GM12878 (cell line): ENCODE data around the gene FAM156A. TPM values are rescaled to one million over a fixed set of nuclear protein-coding genes. Genes with fewer than 3 reads are reported as not detected.

ENCODE experiments used
- ATAC-seq: fragments of 200-7000 bp; cut with Tn5 transposase; 3 replicates; pipeline ENCODE4 v1.9.1; 2020; ENCODE audit warnings: mild to moderate bottlenecking, moderate library complexity
- BruUV-seq: library from RNA; stranded (reverse); fragments of 400-500 nt; replicated peaks from 2 replicates; lab custom pipeline; 2021; lab: Mats Ljungman, UMichigan
- CTCF ChIA-PET: fragments of 300-600 bp; sonication (Branson Sonifier 250); formaldehyde crosslinking; extraction: SDS; loops from one replicate; lab custom pipeline; 2021; ENCODE audit warnings: inconsistent platforms; lab: Yijun Ruan, JAX
- POLR2A ChIA-PET: fragments of 350-600 bp; formaldehyde crosslinking; extraction: SDS; loops from one replicate; lab custom pipeline; 2021; ENCODE audit warnings: inconsistent platforms; lab: Charles Lee
- RAD21 ChIA-PET: fragments of 300-600 bp; sonication (Branson Sonifier 250); formaldehyde crosslinking; loops from one replicate; lab custom pipeline; 2023; ENCODE audit warnings: antibody characterized with exemption; ENCODE audit not compliant: unreplicated experiment; lab: Charles Lee
- SMC1A ChIA-PET: fragments of 300-600 bp; sonication (Branson Sonifier 250); formaldehyde crosslinking; loops from one replicate; lab custom pipeline; 2023; ENCODE audit not compliant: unreplicated experiment, uncharacterized antibody; lab: Charles Lee
- DNase-seq: peaks from one replicate; pipeline ENCODE4 v3.0.0-alpha.2; 2011; ENCODE audit warnings: low read depth, low spot score
- FAIRE-seq: peaks from 3 replicates; lab custom pipeline; 2011; peaks lifted over from hg19 to GRCh38; lab: Jason Lieb, UNC
- H2AFZ ChIP-seq: 2 replicates; pipeline ENCODE4 v1.6.0; 2011; ENCODE audit warnings: low read depth, low read length, control low read depth; ENCODE audit not compliant: control insufficient read depth
- H3K27ac ChIP-seq: 2 replicates; pipeline ENCODE4 v1.5.1; 2011; ENCODE audit warnings: control low read depth; ENCODE audit not compliant: control insufficient read depth, insufficient read depth
- H3K27me3 ChIP-seq, 2 experiments: replicated peaks in 1 of 2; 2 replicates each; pipeline versions ENCODE4 v1.6.0 to v1.6.1; 2011; ENCODE audit warnings: low read length in 1 of 2; ENCODE audit not compliant: control insufficient read depth in 2 of 2, insufficient read depth in 2 of 2
- H3K36me3 ChIP-seq, 2 experiments: 2 replicates each; pipeline ENCODE4 v1.5.1; 2011; ENCODE audit warnings: low read length in 1 of 2; ENCODE audit not compliant: control insufficient read depth in 2 of 2, insufficient read depth in 2 of 2
- H3K4me1 ChIP-seq: 2 replicates; pipeline ENCODE4 v1.6.1; 2011; ENCODE audit warnings: mild to moderate bottlenecking, low read length, moderate library complexity, mixed read lengths; ENCODE audit not compliant: control insufficient read depth, insufficient read depth
- H3K4me2 ChIP-seq: 2 replicates; pipeline ENCODE4 v1.6.0; 2011; ENCODE audit warnings: control low read depth; ENCODE audit not compliant: control insufficient read depth, insufficient read depth
- H3K4me3 ChIP-seq: fragments of 200-600 bp; sonication (generic); 2 replicates; pipeline ENCODE4 v1.5.1; 2016
- H3K79me2 ChIP-seq: 2 replicates; pipeline ENCODE4 v1.6.0; 2011; ENCODE audit warnings: low read length; ENCODE audit not compliant: control insufficient read depth, insufficient read depth
- H3K9ac ChIP-seq: 2 replicates; pipeline ENCODE4 v1.8.0; 2011; ENCODE audit warnings: low read length, control low read depth, mixed read lengths; ENCODE audit not compliant: control insufficient read depth, insufficient read depth
- H3K9me3 ChIP-seq: replicated peaks from 3 replicates; pipeline ENCODE4 v1.5.1; 2011; ENCODE audit warnings: mild to moderate bottlenecking, low read length; ENCODE audit not compliant: control insufficient read depth, insufficient read depth
- H4K20me1 ChIP-seq: 2 replicates; pipeline ENCODE4 v1.6.0; 2011; ENCODE audit not compliant: control insufficient read depth, insufficient read depth
- CBX5 ChIP-seq: sonication (generic); IDR thresholded peaks from 2 replicates; pipeline ENCODE4 v1.6.1; 2016; ENCODE audit warnings: low read depth, moderate library complexity, mild to moderate bottlenecking, inconsistent platforms
- ZNF687 ChIP-seq: fragments of 450-650 bp; IDR thresholded peaks from 2 replicates; pipeline ENCODE4 v1.6.1; 2017; ENCODE audit warnings: mild to moderate bottlenecking, moderate library complexity
- WGBS: methylation state at CpG from one replicate; pipeline ENCODE4 v1.1.6; 2016; ENCODE audit warnings: low lambda C conversion rate; ENCODE audit not compliant: insufficient replicate concordance, insufficient coverage; ENCODE audit errors: missing lambda C conversion rate; 5-methylcytosine and 5-hydroxymethylcytosine counted together
- in situ Hi-C: fragments of 300-500 bp; cut with MboI; formaldehyde crosslinking; loops from 9 replicates; pipeline ENCODE4 v1.14.3; 2018; ENCODE audit warnings: mixed read lengths
- intact Hi-C: fragments of 100-400 bp; cut with micrococcal nuclease; formaldehyde crosslinking; loops from one replicate; pipeline ENCODE4 v1.14.2; 2022; ENCODE audit not compliant: unreplicated experiment
- polyA plus RNA-seq, 11 experiments: library from polyadenylated mRNA; depleted of rRNA in 4 of 11; unstranded in 6 of 11; stranded (reverse) in 5 of 11; fragments of >200 nt; fragmentation: Nextera tagmentation in 4 of 11; fragmentation: Illumina TruSeq in 1 of 11; extraction: Ambion mirVana in 4 of 11; extraction: Trizol in 1 of 11; gene quantifications; 1 replicate in 1 of 11; 2 replicates in 10 of 11; pipeline versions ENCODE4 v1.2.1 to v1.2.3, GENCODE V29; 2011 to 2016; ENCODE audit warnings: inconsistent platforms in 2 of 11, missing spikeins in 2 of 11, low read depth in 1 of 11
- total RNA-seq, 4 experiments: library from RNA; depleted of rRNA in 3 of 4; stranded (reverse); fragments of >200 nt in 3 of 4; fragmentation: Illumina TruSeq in 1 of 4; extraction: Trizol in 1 of 4; gene quantifications; 2 replicates each; pipeline versions ENCODE4 v1.2.1 to v1.2.3, GENCODE V29; 2013 to 2021

Gene FAM156A
- total and polyA plus RNA-seq, 10 of the 15 experiments (the other 5 are each of a cell fraction or from before 2014, with no cell fraction given): 2.9 to 25.2 (median 16.3) TPM

GRCh38 chrX:52995987-52996331 lies 37.6 kb upstream of the FAM156A start:
- H3K79me2 ChIP-seq: peaks cover 8% of the 10 kb centered on the region
- peak; percentile 7 for ATAC-seq
- intact Hi-C loops: no loop called here

More at GRCh38 chrX:52995987-52996331, 37.6 kb upstream of the FAM156A start:
- Histone ChIP-seq H3K4me1 (no peaks in the 10 kb centered on the region), H3K4me3 (peak overlapping the region; percentile 16; the same call in 1 of the 2 replicates), H3K9me3 (no peaks in the 10 kb centered on the region), H3K27me3 (no peaks in the 10 kb centered on the region)
- ChIA-PET POLR2A (interaction anchor here (1.1 to 1.6 kb wide), 2 partner anchors 8 to 72 kb away, joined by 3 read pairs; no protein-coding TSS in a partner anchor), CTCF (interaction anchor here (0.8 to 2.2 kb wide), 5 partner anchors 10 to 420 kb away, joined by 3 to 9 read pairs (median 4); no protein-coding TSS in a partner anchor)
- in situ Hi-C loops: loop anchor here (25.0 kb wide), 2 partner anchors 409 to 659 kb away; no protein-coding TSS in a partner anchor
- WGBS: 56% methylated on average over 4 of the region's 4 CpGs
- BruUV-seq: no TSS peak
- TF ChIP-seq CBX5 (no peak), ZNF687 (0 out of 2 replicates have a peak, but pooled peaks have one; percentile 23)
- TF ChIP-seq, all 136 proteins: peak for 1
- Histone ChIP-seq H3K4me2 (peak overlapping the region; percentile 49; the same call in 1 of the 2 replicates), H3K36me3 (no peaks in the 10 kb centered on the region), H2AFZ (peak overlapping the region; percentile 97), H3K27ac (peak overlapping the region; percentile 94; the same call in 1 of the 2 replicates), H4K20me1 (no peaks in the 10 kb centered on the region), H3K9ac (peak overlapping the region; percentile 83)
- no peak for FAIRE-seq
- DNase-seq: no peak
- ChIA-PET RAD21 (interaction anchor here (0.6 to 1.8 kb wide), 3 partner anchors 18 to 1102 kb away, joined by 4 to 8 read pairs (median 5); no protein-coding TSS in a partner anchor), SMC1A (interaction anchor here (1.4 kb wide), 1 partner anchor 9 kb away, joined by 6 read pairs; no protein-coding TSS in a partner anchor)
